GM18526 (cell line): Measurements from ENCODE around the gene RIC1.

Source experiments
- POLR2A ChIP-seq: IDR thresholded peaks from 3 replicates; pipeline ENCODE4 v1.6.1; 2011; ENCODE audit not compliant: insufficient read length; ENCODE audit errors: extremely low read depth

RIC1 gene

GRCh38 chr9:5736563-5737346, 107.8 kb downstream of the RIC1 start:
- TF ChIP-seq POLR2A, result no peak

GRCh38 chr9:5743109-5743508, 114.2 kb downstream of the RIC1 start:
- no peak for TF ChIP-seq POLR2A

GRCh38 chr9:5748438-5748837, 119.5 kb downstream of the RIC1 start:
- TF ChIP-seq POLR2A, result no peak

GRCh38 chr9:5749306-5749705, 120.4 kb downstream of the RIC1 start:
- TF ChIP-seq POLR2A, result no peak

GRCh38 chr9:5750569-5750968, 121.7 kb downstream of the RIC1 start:
- no peak for TF ChIP-seq POLR2A

GRCh38 chr9:5756633-5757032, 127.7 kb downstream of the RIC1 start:
- no peak for TF ChIP-seq POLR2A

GRCh38 chr9:5760338-5760737, 131.4 kb downstream of the RIC1 start:
- TF ChIP-seq POLR2A, result no peak

GRCh38 chr9:5762421-5762820, 133.5 kb downstream of the RIC1 start:
- TF ChIP-seq POLR2A, result no peak

- no peak for TF ChIP-seq POLR2A
Measured at GRCh38 chr9:5764130-5764868, 135.4 kb downstream of the RIC1 start.

GRCh38 chr9:5767968-5768932, 139.3 kb downstream of the RIC1 start:
- TF ChIP-seq POLR2A, result no peak

- TF ChIP-seq POLR2A, result no peak
Measured at GRCh38 chr9:5773324-5773999, 144.6 kb downstream of the RIC1 start.

- TF ChIP-seq POLR2A, result no peak
Measured at GRCh38 chr9:5778805-5779204, 149.9 kb downstream of the RIC1 start.

- no peak for TF ChIP-seq POLR2A
Measured at GRCh38 chr9:5783982-5784381, 155.1 kb downstream of the RIC1 start.

GRCh38 chr9:5784526-5785315, 155.8 kb downstream of the RIC1 start:
- TF ChIP-seq POLR2A, result no peak
